Measurements from ENCODE around the gene DDC.
A peak's percentile ranks its signal among the peaks of the same experiment; 100 is the strongest.

The DDC gene, protein sequence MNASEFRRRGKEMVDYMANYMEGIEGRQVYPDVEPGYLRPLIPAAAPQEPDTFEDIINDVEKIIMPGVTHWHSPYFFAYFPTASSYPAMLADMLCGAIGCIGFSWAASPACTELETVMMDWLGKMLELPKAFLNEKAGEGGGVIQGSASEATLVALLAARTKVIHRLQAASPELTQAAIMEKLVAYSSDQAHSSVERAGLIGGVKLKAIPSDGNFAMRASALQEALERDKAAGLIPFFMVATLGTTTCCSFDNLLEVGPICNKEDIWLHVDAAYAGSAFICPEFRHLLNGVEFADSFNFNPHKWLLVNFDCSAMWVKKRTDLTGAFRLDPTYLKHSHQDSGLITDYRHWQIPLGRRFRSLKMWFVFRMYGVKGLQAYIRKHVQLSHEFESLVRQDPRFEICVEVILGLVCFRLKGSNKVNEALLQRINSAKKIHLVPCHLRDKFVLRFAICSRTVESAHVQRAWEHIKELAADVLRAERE

DNA sequence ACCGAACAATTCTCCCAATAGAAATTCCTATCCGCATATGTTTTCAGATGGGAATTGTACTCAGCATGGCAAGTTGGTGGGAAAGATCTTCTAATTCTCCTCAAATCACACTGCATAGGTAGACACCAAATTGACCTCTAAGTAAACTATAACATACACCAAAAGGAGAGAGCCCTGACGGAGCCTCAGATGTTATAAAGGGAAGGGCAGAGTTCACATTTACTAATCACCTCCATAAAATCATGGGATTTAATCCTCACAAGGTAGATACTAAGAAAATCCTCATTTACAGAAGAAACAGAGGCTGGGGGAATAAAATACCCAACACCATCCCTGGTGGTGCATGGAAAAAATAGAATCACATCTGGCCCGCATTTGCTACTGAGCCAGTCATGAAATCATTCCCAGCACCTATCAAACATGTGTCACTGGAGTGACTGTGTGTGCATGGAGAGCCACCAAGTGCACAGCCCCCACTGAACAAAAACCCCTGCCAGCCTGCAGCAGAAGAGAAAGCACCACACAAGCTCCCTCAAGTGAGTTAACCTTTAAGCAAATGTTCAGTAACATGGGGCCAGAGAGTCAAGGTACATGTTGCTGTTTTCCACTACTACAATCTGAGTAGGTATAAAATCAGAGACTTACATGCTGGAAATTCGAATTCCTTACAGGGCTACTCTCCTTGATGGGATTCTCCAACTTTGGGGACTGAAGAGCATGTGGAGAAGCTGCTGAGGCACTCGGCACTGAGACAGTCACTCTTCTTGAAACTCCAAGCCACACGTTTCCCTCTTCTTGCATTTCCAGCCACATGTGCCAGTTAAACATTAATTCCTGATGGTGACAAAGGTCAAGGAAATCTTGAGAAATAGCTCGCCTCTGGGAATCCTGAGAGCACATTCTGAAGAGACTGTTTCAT, at the start of gene DDC:
Gene DDC (minus strand): TSS at position 766 of the 919 bp plus-strand sequence. CDS start 21,320 bp downstream, outside the sequence.
- DNase-seq, result no peak

DNA sequence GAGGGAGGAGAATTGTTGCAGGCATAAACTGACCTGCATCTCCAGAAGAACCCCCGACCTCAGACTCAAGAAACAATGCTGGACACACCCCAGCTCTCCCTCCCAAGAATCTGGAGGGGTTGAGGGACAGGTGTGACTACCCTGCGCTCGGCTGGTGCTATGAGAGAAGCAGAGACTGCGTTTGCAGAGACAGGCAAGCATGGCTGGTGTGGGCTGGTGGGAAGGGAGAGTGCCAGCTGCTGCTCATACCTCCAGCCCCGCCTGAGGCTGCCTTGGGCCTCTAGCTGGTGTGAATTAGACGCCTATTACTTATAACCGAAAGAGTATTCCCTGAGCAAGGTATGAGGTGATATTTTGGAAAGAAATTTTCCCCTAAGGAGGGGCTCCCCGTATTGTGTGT, 48.3 kb upstream of the DDC start:
- no peak for DNase-seq

DNA sequence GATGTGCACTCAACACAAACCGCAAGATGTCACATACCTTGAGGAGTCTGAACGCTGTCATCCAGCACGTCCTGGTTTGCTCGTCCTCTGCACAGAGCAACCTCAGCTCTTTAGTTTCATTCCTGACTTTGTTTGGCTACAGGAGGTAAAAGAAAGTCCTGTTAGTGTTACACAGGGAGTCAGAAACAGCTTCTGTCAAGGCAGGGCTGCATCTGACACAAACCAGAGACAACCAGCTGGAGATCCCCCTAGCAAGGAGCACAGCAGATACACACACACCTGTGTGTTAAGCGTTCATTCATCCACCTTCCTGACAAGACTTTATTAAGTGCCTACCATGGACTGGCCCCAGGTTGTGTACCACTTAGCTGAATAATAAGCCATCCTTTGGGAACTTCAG, 47.5 kb upstream of the DDC start:
- DNase-seq, result no peak

DNA sequence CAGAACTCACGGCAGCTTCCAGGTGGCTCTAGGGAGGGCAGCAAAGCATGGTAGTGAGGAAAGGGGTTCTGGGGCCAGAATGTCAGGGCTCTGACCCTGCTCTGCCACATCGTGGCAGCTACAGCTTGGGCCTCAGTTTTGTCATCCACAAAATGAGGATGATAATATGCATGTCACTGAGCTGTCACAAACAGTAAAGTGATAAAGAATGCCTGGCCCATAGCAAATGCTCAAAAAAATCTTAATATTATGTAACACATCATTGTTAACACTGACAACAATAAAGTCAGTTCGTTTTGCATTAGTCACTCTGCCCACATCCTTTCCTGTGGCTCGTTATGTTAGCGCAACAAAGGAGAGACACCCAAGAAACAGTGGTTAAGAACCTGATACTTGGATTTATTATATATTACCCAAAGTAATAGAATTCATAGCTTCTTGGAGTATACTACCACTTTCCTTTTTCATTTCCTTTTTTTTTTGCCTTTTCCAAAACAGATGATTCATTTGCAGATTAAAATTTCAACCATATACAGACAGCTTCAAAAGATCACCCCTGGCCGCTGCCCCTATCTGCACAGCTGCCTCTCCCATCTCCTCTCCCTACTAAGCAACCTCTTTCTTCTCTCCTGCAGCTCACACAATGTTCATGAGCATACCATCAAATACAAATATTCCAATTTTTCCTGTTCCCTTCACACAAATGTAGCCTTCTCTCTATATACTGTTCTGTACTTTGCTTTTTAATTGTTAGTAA, 45.5 kb upstream of the DDC start:
- DNase-seq, result no peak

DNA sequence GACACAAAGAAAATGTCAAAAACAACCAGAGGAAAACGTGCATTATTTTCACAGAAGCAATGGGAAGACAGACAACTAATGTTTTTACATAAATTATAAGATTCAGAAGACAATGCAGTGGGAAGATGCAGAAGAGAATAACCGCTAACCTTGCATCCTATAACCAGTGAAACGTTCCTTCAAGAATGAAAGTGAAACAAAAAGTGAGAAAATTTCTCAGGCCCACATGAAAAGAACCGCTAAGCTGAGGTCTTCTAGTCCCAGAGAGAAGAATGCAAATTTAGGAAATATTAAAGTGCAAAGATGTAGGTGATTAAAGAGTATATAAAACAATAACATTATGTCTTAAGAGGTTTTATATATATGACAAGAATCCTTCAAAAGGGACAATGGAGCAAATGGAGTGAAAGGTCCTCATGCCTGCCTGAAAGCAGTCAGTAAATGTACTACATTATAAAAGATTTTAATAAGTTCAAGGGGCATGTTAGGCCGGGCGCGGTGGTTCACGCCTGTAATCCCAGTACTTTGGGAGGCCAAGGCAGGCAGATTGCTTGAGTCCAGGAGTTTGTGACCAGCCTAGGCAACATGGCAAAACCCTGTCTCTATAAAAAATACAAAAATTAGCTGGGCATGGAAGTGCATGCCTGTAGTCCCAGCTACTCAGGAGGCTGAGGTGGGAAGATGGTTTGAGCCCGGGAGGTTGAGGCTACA, 43.1 kb upstream of the DDC start:
- no peak for DNase-seq

DNA sequence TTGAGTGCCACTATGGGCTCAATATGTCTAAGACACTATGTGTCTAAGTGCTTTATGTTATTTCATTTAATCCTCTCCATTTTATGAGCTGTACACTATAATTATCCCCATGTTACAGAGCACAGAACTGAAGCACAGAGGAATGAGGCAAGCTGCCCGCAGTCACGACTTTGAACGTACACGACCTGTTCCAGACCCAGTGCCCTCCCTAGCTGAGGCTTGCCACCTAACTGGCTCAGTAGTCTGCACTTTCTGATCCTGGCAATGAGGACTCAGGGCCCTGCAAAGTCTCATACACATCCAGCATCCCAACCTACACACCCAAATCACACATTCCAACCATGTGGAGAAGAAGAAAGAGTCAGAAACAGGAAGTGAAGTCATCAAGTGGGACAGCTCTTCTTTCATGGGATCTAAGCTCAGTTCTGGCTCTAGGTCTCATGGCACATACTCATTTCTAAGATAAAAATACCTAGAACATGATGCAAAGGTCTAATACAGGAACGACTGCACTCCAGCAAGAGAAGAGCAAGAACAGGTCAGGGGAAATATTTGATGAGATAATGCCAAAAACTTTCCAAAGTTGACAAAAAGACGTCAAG, 42.4 kb upstream of the DDC start:
- no peak for DNase-seq

DNA sequence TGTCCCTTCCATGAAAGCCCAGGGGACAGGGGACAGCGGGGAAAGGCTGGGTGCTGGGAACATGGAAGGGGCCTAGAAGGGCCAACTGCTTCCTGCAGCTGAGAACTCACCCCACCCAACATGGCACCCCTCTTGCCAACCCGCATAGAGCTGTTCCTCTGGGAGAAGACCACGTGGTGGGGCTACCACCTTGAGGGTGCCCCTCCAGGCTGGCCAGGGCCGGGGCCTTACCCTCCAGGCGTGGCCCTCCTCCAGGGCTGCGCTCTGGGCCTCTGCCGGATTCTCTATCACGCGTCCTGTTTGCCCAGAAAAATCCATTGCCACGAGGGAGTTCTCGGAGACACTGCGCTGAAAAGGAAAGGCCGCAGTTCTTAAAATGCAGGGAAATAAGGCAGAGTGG, 39.9 kb upstream of the DDC start:
- no peak for DNase-seq

DNA sequence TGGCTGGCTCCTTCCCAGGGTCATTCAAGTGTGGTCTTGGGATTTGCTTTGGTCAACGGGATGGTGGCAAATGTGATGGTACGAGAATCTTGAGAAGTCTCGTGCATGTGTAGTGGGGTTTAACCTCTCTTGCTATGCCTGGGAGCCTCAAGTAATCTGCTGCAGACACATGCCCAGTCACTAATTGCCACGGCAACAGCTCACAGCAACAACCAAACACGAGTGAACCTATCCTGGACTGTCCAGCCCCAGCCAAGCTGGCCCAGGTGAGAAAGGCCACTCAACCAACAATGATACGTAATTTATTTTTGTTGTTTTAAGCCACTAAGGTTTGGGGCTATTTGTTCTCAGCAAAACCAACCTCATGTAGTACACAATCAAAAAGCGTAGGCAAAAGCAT, 38.1 kb upstream of the DDC start:
- DNase-seq, result no peak

DNA sequence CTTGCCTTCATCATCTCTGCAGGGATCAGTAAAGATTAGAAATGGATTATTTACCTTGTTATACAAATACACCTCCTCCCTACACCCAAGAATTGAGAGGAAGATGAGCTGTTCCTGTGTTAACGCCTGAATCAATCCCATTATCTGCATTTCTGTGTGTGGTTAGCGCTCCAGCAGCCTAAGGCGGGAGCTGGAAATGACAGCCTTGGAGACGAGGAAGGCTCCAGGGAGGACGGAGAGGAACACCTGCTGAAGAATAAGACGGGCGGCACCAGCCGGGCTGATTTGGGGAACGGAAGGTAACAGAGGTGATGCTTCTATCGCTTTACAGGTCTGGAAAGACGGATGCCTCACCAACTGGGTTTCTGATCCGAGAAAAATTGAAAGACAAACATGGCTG, 34.2 kb upstream of the DDC start:
- peak; percentile 76 for DNase-seq

DNA sequence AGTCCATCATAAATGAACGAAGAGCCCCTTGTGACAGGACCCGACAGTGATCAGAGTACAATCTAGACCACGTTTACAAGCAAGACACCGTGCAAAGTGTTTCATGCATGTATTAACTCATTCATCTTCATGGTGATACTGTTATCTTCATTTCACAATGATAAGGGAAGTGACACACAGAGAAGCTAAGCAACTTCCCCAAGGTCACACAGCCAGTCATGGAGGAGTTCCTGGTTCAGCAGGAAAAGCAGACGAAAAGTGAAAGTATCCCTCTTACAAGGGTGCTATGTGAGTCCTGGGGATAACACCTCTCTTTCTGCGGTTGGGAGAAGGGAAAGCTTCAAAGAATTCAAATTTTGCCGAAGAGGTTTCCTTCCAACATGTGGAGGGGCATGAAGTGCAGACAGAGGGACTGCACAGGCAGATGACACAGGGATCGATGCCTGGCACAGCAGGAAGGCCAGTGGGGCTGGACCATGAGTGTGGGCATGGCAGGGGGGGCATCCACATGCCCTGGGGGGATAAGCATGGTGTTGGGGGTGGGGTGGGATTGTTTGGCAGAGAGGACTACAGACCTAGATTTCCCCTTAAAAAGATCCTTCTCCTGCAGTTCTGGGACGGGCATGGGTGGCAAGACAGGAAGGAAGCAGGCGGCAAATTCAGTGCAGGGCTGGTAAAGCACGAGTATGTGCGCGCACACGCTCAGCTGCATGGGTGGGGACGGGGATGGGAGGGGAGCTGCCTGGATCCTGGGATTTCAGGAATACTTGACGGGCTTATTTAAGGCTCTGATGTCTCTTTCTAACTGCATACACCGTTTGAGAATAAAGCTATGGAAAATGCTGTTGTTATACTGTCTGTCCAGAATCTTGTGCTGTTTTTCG, 33.5 kb upstream of the DDC start:
- DNase-seq, result peak; percentile 76

DNA sequence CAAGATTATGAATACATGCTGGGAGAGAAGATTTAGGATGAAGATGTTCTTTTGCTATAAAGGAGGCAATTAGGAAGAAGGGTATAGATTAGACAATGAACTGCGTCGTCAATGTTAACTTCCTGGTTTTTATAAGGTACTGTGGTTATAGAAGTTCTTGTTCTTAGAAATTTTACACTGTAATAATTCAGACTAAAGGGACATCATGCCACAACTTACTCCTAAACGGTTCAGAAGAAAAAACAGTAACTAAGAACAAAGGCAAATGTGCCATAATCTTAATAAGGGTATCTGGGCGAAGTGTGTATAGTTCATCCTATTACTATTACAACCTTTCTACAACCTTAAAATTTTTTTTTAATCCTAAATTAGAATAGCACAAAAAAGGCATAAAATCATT, 31.3 kb upstream of the DDC start:
- DNase-seq, result no peak

DNA sequence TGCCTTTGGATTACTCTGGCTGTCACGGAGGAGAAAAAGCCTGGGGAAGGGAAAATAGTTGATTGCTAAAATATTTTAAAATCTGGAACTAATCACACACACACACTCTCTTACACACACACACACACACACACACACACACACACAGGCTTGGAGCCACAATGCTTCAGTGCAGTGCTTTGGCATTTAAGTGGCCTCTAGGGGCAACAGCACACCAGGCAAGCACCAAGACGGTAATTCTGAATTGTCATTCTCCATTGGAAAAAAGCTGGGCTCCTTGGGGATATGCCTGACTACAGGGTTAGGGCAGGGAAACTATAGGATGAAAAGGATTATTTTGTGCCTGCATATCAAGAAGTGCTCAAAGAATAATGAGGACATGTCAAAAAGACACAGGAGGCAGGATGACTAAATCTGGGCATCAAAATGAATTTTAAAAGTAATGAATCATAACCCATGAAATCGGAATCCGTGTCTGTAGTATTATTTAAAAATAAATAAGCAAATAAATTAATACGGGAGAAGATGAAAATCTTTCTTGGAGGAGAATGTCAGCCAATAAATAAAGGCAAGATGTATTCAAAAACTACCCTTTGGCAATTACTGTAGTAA, 30.4 kb upstream of the DDC start:
- DNase-seq, result no peak

DNA sequence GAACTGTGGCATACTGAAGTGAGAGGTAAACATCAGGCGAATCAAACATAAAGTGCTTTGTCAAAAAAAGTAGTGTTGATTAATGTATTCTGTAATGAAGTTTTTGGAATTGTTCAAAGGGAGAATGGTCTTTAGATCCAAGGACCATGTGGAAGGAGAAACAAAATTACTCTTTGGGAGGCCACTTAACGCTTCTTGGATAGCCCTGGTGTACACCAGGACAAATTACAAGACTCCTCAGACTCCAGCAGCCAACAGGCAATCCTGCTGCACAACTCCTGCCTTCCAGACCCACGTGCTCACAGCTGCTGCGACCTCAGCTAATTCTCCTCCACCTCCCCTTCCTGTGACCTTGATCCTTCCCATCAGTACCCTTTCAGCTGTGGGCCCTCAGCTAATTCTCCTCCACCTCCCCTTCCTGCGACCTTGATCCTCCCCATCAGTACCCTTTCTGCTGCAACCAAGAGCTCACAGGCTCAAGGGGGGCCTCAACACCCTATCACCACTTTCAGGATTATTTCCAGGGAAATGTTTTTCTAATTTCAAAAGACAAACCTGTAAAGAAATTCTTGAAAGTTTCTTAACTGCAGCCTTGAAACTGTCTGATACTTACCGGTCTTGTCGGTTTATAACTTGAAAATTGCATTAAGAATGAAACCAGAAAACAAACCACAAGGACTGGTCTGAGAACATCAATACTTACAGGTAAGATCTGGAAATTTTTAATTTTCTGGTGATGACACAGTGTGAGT, 29.7 kb upstream of the DDC start:
- no peak for DNase-seq

DNA sequence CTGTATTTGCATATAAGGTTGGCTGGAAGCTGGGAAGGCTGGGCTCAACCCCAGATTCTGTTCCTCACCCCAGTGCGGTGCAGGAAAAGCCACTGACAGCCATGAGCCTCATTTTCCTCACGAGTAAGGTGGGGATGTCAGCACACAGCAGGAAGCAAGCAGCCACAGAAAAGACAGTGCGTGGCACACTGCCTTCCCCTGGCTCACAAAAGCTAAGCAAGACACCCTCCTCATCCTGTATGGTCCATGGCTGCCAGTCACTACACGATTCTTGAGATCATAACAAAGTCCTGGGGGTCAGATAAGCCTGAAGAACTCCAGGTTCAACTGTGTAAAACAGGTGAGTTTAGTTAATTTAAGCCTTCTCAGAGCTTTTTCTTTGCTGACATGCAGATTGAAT, 28.9 kb upstream of the DDC start:
- no peak for DNase-seq

DNA sequence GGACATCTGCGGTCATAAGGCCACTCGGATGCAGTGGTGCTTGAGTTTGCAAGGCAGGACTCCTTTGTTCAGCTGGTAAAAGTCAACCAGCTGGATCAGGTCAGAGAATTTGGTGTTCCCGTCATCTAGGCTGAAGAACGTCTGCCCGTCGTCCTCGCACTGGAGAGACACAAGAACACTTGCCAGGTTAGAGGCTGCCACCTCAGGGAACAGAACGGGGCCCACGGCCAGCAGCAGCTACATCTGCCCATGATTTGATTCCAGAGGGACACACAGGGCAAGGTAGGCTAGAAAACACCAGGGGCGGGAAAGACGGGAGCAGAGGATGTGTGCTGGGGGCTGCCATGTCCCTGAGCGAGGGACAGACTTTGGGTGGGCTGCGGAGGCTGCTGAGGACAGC, 27.7 kb upstream of the DDC start:
- DNase-seq, result no peak

DNA sequence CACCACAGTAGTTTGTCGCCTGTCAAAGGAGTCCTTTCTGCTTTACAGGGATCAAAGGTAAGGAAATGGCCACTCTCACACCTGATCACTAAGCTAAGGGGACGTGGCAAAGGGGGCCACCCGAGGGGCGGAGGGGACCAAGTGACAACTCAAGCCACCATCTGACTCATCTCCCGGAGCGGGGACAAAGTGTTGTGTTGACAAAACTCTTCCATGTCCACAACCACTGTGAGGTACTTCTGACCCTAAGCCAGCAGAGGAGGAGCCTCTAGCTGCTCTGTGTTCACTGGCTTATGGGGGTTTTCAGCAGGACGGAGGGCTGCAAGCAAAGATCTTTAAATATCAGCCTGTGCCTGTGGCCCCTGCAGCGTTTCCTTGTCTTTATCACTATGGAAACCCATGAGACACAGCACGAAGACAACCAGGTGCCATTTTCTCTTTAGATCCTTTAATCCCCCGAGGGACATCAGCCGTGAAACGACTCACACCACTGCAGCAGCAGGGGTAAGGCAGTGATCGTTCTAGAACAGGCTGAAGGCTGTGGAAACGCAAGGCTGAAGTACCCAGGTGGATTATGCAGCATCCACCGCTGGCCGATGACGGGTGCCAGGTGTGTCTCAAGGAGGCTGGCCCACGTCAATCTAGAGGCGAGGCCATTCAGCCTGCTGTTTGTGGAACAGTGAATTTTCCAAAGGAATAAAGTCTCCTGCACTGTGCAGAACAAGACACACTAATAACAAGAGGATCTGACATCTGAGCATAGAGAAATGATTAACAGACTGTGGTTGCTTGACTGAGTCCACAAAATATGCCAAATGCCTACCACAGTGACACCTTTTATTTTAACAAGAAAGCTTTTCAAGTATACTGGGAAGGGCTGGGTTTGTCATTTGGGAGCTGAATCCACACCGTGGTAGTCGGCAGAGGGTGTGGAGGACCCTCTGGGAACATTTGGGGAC, 26.6 kb upstream of the DDC start:
- no peak for DNase-seq

DNA sequence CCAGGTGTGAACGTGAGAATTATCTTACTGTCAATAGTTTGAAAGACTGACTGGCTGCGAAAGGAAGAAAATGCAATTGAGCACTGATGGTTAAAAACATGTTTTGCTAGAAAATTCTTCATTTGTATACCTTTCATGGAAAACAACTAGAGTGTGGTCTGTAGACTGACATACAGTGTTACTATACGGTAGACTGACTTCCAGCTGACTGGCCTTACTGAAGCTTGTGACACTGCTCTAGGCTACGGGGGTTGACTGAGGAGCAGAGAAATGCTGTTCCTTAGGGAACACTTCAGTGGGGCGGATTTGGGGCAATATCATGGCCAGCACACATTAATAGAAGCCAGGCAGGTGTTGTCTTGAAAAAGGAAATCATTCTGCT, 25.9 kb upstream of the DDC start:
- no peak for DNase-seq

DNA sequence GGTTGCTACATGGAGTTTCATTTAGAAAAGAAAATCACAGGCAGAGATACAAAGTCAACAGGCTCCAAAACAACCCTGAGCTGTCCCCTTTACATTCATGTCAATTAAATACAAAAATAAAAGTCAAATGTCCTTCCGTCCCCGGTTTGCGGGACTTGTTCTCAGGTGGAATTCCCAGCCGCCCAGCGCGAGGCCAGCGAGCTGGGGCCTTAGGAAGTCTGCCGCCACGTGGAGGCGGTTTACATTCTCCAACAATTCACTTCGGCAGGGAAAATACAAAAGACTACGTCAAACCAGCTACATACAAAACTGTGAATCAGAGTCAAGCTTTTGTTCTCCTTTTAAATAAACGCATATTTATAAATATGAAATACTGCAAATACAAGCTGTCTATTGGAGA, 25.3 kb upstream of the DDC start:
- no peak for DNase-seq

DNA sequence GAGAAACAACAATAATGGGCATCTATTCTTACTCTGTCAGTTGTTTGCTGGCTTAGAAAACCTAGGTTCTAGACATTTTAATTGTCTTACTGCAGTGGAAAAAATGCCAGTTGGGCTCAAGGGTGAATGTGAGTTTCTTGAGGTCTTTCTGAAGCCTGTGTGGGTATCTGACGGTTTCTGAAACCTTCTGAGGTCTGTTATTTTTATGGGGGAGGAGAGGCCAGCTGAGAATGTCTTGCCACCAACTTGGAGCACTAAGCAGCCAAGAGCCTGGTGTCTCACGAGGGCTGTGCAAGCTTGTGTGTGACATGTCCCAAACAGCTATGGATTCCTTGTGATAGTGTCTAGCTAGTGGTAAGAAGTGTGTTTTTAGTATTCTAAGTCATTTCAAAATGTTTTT, 24.2 kb upstream of the DDC start:
- DNase-seq, result no peak

Measured in NCI-H748 treated with DMSO at 0.1 percent for 48 hours (cell line).